Smooth muscle cell (in vitro differentiated cells): ENCODE results near the gene TCF3. TPM values are rescaled to one million over a fixed set of nuclear protein-coding genes. Genes with fewer than 3 reads are reported as not detected.

ENCODE experiments used
- DNase-seq: peaks from one replicate; lab custom pipeline; 2025; ENCODE audit not compliant: unreplicated experiment; lab: John Stamatoyannopoulos, UW
- H2AFZ ChIP-seq: fragments of 200-600 bp; sonication (generic); 2 replicates; pipeline ENCODE4 v1.6.0; 2016; ENCODE audit warnings: antibody characterized with exemption, low read depth, mild to moderate bottlenecking
- H3F3A ChIP-seq: fragments of 200-600 bp; sonication (generic); 2 replicates; pipeline ENCODE4 v1.6.0; 2017; ENCODE audit warnings: antibody characterized with exemption, low read depth
- H3K27ac ChIP-seq: fragments of 200-600 bp; sonication (generic); 2 replicates; pipeline ENCODE4 v1.5.1; 2016; ENCODE audit warnings: low read depth, mild to moderate bottlenecking
- H3K27me3 ChIP-seq: fragments of 200-600 bp; sonication (generic); 2 replicates; pipeline ENCODE4 v1.6.1; 2016; ENCODE audit warnings: low read depth, mild to moderate bottlenecking
- H3K36me3 ChIP-seq: fragments of 200-600 bp; sonication (generic); 2 replicates; pipeline ENCODE4 v1.5.1; 2016; ENCODE audit warnings: low read depth
- H3K4me1 ChIP-seq: fragments of 200-600 bp; sonication (generic); 2 replicates; pipeline ENCODE4 v1.5.1; 2016; ENCODE audit warnings: low read depth
- H3K4me2 ChIP-seq: fragments of 200-600 bp; sonication (generic); 2 replicates; pipeline ENCODE4 v1.6.0; 2016; ENCODE audit warnings: mild to moderate bottlenecking
- H3K4me3 ChIP-seq: fragments of 200-600 bp; sonication (generic); 2 replicates; pipeline ENCODE4 v1.5.1; 2016; ENCODE audit warnings: mild to moderate bottlenecking
- H3K79me2 ChIP-seq: fragments of 200-600 bp; sonication (generic); 2 replicates; pipeline ENCODE4 v1.6.0; 2016; ENCODE audit warnings: low read depth, mild to moderate bottlenecking
- H3K9ac ChIP-seq: fragments of 200-600 bp; sonication (generic); 2 replicates; pipeline ENCODE4 v1.6.0; 2016; ENCODE audit warnings: low read depth
- H3K9me3 ChIP-seq: fragments of 200-600 bp; sonication (generic); replicated peaks from 2 replicates; pipeline ENCODE4 v1.5.1; 2016; ENCODE audit warnings: low read depth
- H4K20me1 ChIP-seq: fragments of 200-600 bp; sonication (generic); 2 replicates; pipeline ENCODE4 v1.6.0; 2016; ENCODE audit warnings: low read depth
- CTCF ChIP-seq: fragments of 200-600 bp; sonication (generic); IDR thresholded peaks from 2 replicates; pipeline ENCODE4 v1.5.1; 2017; ENCODE audit warnings: borderline replicate concordance, mild to moderate bottlenecking, antibody characterized with exemption; ENCODE audit not compliant: insufficient read depth, poor library complexity, severe bottlenecking
- WGBS: methylation state at CpG from one replicate; pipeline ENCODE4 v1.1.7; 2016; ENCODE audit warnings: low lambda C conversion rate; 5-methylcytosine and 5-hydroxymethylcytosine counted together
- polyA plus RNA-seq: library from polyadenylated mRNA; unstranded; fragments of >200 nt; fragmentation: Nextera tagmentation; extraction: Ambion mirVana; gene quantifications from 2 replicates; pipeline ENCODE4 v1.2.1, GENCODE V29; 2016
- total RNA-seq: library from RNA; depleted of rRNA; stranded (reverse); fragments of >200 nt; gene quantifications from 2 replicates; pipeline ENCODE4 v1.2.3, GENCODE V29; 2014

TCF3 gene
- total and polyA plus RNA-seq, 2 experiments from 2014 or later = 89.0 to 150 TPM

GRCh38 chr19:1632462-1633268 lies 19.8 kb downstream of the TCF3 start:
- TF ChIP-seq CTCF = no peak
- 98% methylated on average over 24 of the region's 26 CpGs for WGBS
- Histone ChIP-seq H4K20me1 (peaks cover 85% of the 10 kb centered on the region), H3K36me3 (no peaks in the 10 kb centered on the region), H3K9me3 (no peaks in the 10 kb centered on the region), H2AFZ (no peak overlapping the region), H3K4me3 (no peak overlapping the region), H3K4me1 (no peaks in the 10 kb centered on the region), H3K27ac (no peak overlapping the region), H3K4me2 (no peak overlapping the region), H3K9ac (no peak overlapping the region), H3K79me2 (peaks cover 34% of the 10 kb centered on the region), H3F3A (no peaks in the 10 kb centered on the region), H3K27me3 (no peaks in the 10 kb centered on the region)
- DNase-seq = no peak

DNA sequence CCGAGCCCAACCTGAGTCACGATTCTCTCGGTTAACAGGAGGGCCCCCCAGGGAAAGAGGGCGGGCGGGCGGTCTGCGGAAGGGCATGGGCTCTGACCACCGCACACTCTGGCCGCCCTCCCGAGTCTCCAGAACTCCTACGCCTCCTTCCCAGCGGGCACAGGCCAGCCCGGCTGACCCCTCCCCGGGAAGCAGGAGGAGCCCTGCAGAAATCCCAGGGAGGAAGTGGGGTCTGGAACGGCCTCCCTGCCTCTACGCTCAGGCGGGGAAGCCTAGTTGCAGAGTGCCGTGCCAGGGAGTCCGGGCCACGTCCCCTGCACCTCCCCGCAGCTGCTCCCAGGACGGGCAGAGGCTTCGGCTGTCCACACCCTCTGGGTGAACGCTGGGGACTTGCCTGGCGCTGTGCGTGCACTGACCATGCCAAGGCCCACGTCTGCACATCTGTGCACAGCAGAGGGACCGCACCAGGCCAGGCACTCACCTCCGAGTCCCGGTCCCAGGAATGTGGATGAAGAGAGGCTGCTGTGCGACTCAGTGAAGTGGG lies 20.8 kb downstream of the TCF3 start:
- peaks cover 80% of the 10 kb centered on the region for H4K20me1 ChIP-seq
- H3K27ac ChIP-seq = no peak overlapping the region
- H3F3A ChIP-seq = no peaks in the 10 kb centered on the region
- peaks cover 23% of the 10 kb centered on the region for H3K79me2 ChIP-seq
- no peak for DNase-seq
- H3K9me3 ChIP-seq = no peaks in the 10 kb centered on the region
- no peak for TF ChIP-seq CTCF
- no peak overlapping the region for H3K4me2 ChIP-seq
- H3K27me3 ChIP-seq = no peaks in the 10 kb centered on the region
- WGBS = 95% methylated on average over 31 of the region's 31 CpGs
- no peak overlapping the region for H3K4me3 ChIP-seq
- H2AFZ ChIP-seq = no peak overlapping the region
- no peaks in the 10 kb centered on the region for H3K36me3 ChIP-seq
- no peak overlapping the region for H3K9ac ChIP-seq
- no peaks in the 10 kb centered on the region for H3K4me1 ChIP-seq

GRCh38 chr19:1630811-1631210 lies 21.6 kb downstream of the TCF3 start:
- H4K20me1 ChIP-seq = peaks cover 73% of the 10 kb centered on the region
- TF ChIP-seq CTCF = no peak

More at GRCh38 chr19:1630811-1631210, 21.6 kb downstream of the TCF3 start:
- no peaks in the 10 kb centered on the region for H3K9me3 ChIP-seq
- no peak overlapping the region for H3K4me3 ChIP-seq
- WGBS = 95% methylated on average over 12 of the region's 17 CpGs
- H3K27ac ChIP-seq = no peak overlapping the region
- H3F3A ChIP-seq = no peaks in the 10 kb centered on the region
- H3K27me3 ChIP-seq = no peaks in the 10 kb centered on the region
- no peak overlapping the region for H2AFZ ChIP-seq
- no peak overlapping the region for H3K4me2 ChIP-seq
- no peaks in the 10 kb centered on the region for H3K4me1 ChIP-seq
- H3K79me2 ChIP-seq = peaks cover 17% of the 10 kb centered on the region
- DNase-seq = no peak
- no peaks in the 10 kb centered on the region for H3K36me3 ChIP-seq
- no peak overlapping the region for H3K9ac ChIP-seq
